Skeletal muscle satellite cell (primary cell): ENCODE data around the gene SSBP2.
"Not testable (repeated sequence)": the region's sequence is repeated elsewhere in the genome, so short reads cannot be mapped to it uniquely, and the experiment has no call there.

Experiments used
- H3K27me3 ChIP-seq: 2 replicates; pipeline ENCODE4 v1.7.0; 2013; ENCODE audit warnings: low read length; ENCODE audit not compliant: control insufficient read depth, insufficient read depth
- H3K36me3 ChIP-seq: 2 replicates; pipeline ENCODE4 v1.7.0; 2013; ENCODE audit warnings: mild to moderate bottlenecking, control low read depth, low read length; ENCODE audit not compliant: insufficient read depth
- H3K4me1 ChIP-seq: 2 replicates; pipeline ENCODE4 v1.7.0; 2013; ENCODE audit warnings: low read length; ENCODE audit not compliant: control insufficient read depth, insufficient read depth
- H3K4me2 ChIP-seq: 2 replicates; pipeline ENCODE4 v1.7.0; 2013; ENCODE audit warnings: mild to moderate bottlenecking, low read length
- H3K4me3 ChIP-seq: 2 replicates; pipeline ENCODE4 v1.7.0; 2013; ENCODE audit warnings: low read length
- H3K9ac ChIP-seq: 2 replicates; pipeline ENCODE4 v1.7.0; 2013; ENCODE audit warnings: mild to moderate bottlenecking, low read depth, low read length, moderate library complexity
- H3K9me3 ChIP-seq: replicated peaks from 2 replicates; pipeline ENCODE4 v1.7.0; 2013; ENCODE audit warnings: mild to moderate bottlenecking, control low read depth, low read length

SSBP2 gene

DNA sequence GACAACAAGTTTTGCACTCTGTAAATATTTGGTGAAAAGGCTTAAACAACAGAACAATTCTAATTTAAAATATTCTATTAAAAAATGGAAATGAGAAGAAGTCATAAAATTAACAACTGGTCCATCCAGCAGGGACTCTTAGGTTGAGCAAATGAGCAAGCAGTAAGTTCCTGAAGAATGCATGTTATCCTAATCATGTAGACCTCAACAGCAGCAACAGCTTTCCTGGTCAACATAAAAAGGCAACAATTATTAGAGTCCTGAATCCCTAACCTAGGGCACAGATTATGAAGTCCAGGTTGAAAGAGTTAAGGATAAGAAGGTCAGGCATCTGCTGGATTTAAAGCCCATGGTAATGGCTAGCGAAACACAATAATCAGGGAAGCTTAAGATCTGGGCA is 120.9 kb downstream of the SSBP2 start:
- no peak overlapping the region for H3K4me3 ChIP-seq
- H3K4me2 ChIP-seq = no peak overlapping the region
- H3K9ac ChIP-seq = no peak overlapping the region
- H3K9me3 ChIP-seq = no peaks in the 10 kb centered on the region
- H3K27me3 ChIP-seq = no peaks in the 10 kb centered on the region
- H3K4me1 ChIP-seq = peaks cover 21% of the 10 kb centered on the region
- H3K36me3 ChIP-seq = no peaks in the 10 kb centered on the region

DNA sequence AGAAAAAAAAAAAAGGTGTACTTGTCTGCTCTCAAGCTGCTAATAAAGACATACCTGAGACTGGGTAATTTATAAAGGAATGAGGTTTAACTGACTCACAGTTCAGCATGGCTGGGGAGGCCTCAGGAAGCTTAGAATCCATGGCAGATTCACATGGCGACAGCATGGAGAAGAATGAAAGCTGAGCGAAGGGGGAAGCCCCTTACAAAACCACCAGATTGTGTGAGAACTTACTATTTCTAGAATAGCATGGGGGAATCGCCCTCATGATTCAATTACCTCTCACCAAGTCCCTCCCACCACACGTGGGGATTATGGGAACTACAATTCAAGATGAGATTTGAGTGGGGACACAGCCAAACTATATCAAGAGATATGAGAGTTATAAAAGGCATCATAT is 122.8 kb downstream of the SSBP2 start:
- H3K27me3 ChIP-seq, H3K9ac ChIP-seq, H3K9me3 ChIP-seq, H3K4me2 ChIP-seq, H3K36me3 ChIP-seq, H3K4me3 ChIP-seq: not testable (repeated sequence)
- H3K4me1 ChIP-seq = peaks cover 21% of the 10 kb centered on the region

DNA sequence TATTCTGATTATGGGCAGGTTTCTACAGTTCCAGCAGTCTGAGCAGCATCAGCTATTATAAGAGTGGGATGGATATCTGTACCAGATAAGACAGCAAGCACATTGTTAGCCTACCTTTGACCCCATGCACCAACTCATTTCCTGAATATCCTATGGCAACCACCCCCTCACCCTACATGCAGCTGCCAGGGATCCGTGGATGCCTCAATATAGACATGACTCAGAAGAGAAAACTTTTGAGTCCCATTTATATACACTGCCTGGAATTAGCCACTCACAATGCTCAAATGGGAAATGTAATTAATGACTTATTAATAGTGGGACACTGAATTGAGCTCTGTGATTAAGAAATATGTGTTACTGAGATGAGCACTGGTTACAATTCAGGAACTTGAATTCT is 124.4 kb downstream of the SSBP2 start:
- peak overlapping the region; percentile 18 for H3K4me2 ChIP-seq
- H3K36me3 ChIP-seq = no peaks in the 10 kb centered on the region

DNA sequence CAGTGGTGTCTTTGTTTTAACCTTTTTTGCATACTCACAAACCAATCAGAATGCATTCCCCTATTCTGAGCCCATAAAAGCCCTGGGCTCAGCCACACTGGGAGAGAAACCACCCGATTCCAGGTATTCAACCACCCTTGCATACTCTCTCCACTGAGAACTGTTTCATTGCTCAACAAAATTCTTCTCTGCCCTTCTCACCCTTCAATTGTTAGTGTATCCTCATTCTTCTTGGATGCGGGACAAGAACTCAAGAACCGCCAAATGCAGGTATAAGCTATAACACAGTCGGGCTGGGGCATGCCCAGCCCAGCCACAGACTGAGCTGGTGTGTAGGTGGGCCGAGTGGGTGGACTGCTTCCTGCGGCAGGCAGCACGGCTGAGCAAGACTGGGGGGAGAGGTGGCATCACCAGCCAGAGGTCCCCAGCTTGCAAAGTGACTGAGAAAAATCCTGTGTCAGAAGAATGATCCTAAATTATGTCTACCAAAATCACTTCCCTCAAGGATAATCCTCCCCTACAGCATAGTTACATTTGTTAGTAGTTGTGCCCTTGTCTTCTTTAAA is 141.0 kb downstream of the SSBP2 start:
- Histone ChIP-seq H3K9me3 (no peaks in the 10 kb centered on the region), H3K27me3 (no peaks in the 10 kb centered on the region), H3K4me2 (no peak overlapping the region), H3K4me3 (no peak overlapping the region), H3K9ac (no peak overlapping the region), H3K4me1 (no peaks in the 10 kb centered on the region), H3K36me3 (no peaks in the 10 kb centered on the region)

More for the DNA sequence above, 124.4 kb downstream of the SSBP2 start:
- Histone ChIP-seq H3K9me3 (no peaks in the 10 kb centered on the region), H3K4me3 (no peak overlapping the region), H3K9ac (no peak overlapping the region), H3K27me3 (no peaks in the 10 kb centered on the region), H3K4me1 (peaks cover 21% of the 10 kb centered on the region)

DNA sequence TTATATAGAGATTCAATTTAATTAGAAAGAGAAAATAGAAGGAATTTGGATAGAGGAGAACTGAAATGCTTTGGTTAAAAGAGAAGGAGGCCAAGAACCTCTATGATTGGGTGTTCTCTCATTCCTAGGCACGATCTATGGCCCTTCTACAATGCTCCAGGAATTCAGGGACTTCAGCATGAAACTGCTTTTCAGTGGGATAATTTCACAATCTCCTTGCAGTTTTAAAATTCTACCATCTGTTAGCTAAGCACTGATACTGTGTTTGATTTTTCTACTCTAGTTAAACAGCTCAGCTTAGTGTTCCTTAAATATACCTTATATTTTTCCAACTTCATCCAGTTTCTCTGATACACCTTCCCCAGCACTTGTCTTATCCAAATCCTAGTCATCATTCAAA is 141.9 kb downstream of the SSBP2 start:
- H3K4me2 ChIP-seq = no peak overlapping the region

DNA sequence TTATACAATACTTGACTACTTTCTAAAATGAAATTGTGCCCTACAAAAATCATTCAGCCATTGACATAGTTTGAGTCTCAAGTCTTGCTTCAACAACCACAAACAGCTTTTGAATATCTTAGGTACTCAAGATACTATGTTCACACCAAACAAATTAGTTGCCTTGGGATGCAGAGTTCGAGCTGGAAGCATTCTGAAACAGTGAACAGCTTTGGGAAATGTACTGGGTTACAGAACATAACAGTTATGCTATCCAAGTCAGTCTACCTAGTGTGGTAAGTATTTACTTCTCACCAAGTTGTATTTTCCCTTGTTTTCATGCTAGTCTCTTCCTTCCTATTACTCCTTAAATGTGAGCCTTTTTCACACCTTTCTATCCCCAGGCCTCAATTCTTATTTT is 143.2 kb downstream of the SSBP2 start:
- no peak overlapping the region for H3K9ac ChIP-seq
- no peaks in the 10 kb centered on the region for H3K4me1 ChIP-seq
- H3K4me3 ChIP-seq = no peak overlapping the region
- H3K4me2 ChIP-seq = no peak overlapping the region
- no peaks in the 10 kb centered on the region for H3K27me3 ChIP-seq
- H3K9me3 ChIP-seq = no peaks in the 10 kb centered on the region
- H3K36me3 ChIP-seq = no peaks in the 10 kb centered on the region

More for the DNA sequence above, 141.9 kb downstream of the SSBP2 start:
- Histone ChIP-seq H3K27me3 (no peaks in the 10 kb centered on the region), H3K36me3 (no peaks in the 10 kb centered on the region), H3K9me3 (no peaks in the 10 kb centered on the region), H3K4me3 (no peak overlapping the region), H3K9ac (no peak overlapping the region), H3K4me1 (no peaks in the 10 kb centered on the region)

DNA sequence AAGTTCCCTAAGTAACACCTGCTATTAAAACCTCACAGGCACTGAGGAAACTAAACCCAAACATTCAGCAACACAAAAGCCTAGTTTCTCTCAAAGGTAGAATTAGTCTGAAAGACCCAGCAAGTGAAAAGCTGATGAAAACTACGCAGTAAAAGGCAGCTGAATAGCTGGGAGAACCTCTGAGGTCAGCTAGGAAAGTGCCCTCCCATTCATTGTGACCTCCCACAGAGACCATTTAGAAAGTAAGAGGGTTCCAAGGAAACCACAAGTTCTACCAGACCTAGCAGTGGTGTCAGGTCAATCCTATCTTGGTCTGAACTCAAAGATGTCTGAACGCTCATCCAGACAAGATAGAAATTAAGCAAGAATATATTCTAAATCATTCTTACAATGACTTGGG is 144.7 kb downstream of the SSBP2 start:
- no peaks in the 10 kb centered on the region for H3K9me3 ChIP-seq

DNA sequence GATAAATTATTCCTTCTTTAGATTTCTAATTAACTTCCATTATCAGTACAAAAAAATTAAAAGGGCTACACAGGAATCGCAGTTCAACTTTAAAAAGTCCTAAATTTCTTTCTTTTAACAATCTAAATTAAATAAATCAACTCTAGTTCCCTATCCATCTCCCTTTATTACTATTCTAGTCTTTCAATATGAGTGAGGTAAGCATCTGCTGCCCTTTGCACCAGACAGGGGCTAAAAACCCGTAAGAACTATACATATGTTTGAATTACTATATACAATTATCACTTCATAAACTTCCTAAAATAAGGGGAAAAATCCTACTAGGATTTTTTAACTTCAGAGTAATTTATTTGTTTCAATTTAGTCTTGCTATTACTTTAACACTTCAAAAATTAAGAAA is 145.6 kb downstream of the SSBP2 start:
- no peaks in the 10 kb centered on the region for H3K27me3 ChIP-seq
- H3K4me2 ChIP-seq = no peak overlapping the region
- no peaks in the 10 kb centered on the region for H3K9me3 ChIP-seq
- no peaks in the 10 kb centered on the region for H3K36me3 ChIP-seq
- H3K4me1 ChIP-seq = no peaks in the 10 kb centered on the region
- H3K4me3 ChIP-seq = no peak overlapping the region
- no peak overlapping the region for H3K9ac ChIP-seq

More for the DNA sequence above, 144.7 kb downstream of the SSBP2 start:
- Histone ChIP-seq H3K4me1 (no peaks in the 10 kb centered on the region), H3K4me2 (no peak overlapping the region), H3K36me3 (no peaks in the 10 kb centered on the region), H3K9ac (no peak overlapping the region), H3K27me3 (no peaks in the 10 kb centered on the region), H3K4me3 (no peak overlapping the region)

DNA sequence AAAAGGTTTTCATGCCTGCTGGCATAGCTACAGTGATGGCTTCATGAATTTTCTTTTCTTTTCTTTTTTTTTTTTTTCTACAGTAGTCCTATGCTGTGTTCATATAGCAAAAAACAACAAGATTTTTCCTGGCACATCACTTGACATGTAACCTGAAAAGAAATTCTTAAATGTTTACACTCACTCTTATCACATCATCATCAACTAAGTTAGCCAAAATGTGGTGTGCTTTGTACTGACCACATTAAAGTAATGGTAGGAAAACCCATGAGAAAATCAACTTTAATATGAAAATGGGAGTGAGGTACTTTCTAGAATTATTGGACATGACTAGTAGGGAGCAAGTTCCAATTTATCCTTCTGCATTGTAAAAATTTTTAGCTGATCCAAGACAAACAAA is 146.7 kb downstream of the SSBP2 start:
- H3K9me3 ChIP-seq = no peaks in the 10 kb centered on the region
- no peak overlapping the region for H3K4me2 ChIP-seq
- no peaks in the 10 kb centered on the region for H3K27me3 ChIP-seq
- H3K4me1 ChIP-seq = no peaks in the 10 kb centered on the region
- no peak overlapping the region for H3K9ac ChIP-seq
- H3K36me3 ChIP-seq = no peaks in the 10 kb centered on the region
- H3K4me3 ChIP-seq = no peak overlapping the region

DNA sequence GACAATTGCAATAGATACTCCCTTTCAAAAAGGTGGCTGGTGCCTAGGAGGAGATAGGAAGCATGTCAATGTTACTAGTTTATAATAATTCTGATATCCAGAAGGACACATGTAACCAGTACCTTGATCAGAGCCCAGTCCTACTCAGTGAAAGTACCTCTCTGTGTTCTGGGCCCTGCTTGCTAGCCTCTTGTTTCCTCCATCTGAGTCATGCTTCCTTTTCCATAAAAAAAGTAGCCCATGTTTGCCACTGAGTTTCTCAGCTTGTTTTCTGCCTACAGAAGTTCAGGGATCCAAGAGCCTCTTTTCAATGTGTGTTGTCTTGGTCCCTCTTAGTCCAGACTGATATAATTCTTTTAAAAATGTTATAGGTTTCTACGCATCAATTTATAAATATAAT is 149.0 kb downstream of the SSBP2 start:
- H3K36me3 ChIP-seq = no peaks in the 10 kb centered on the region
- no peaks in the 10 kb centered on the region for H3K9me3 ChIP-seq
- H3K9ac ChIP-seq = no peak overlapping the region
- no peaks in the 10 kb centered on the region for H3K27me3 ChIP-seq
- no peak overlapping the region for H3K4me3 ChIP-seq
- H3K4me2 ChIP-seq = no peak overlapping the region
- no peaks in the 10 kb centered on the region for H3K4me1 ChIP-seq

DNA sequence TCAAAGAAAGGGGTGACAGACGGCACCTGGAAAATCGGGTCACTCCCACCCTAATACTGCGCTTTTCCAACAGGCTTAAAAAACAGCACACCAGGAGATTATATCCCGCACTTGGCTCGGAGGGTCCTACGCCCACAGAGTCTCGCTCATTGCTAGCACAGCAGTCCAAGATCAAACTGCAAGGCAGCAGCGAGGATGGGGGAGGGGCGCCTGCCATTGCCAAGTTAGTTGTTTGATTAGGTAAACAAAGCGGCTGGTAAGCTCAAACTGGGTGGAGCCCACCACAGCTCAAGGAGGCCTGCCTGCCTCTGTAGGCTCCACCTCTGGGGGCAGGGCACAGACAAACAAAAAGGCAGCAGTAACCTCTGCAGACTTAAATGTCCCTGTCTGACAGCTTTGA is 158.8 kb downstream of the SSBP2 start:
- H3K27me3 ChIP-seq, H3K9me3 ChIP-seq, H3K4me1 ChIP-seq, H3K9ac ChIP-seq, H3K4me2 ChIP-seq, H3K4me3 ChIP-seq, H3K36me3 ChIP-seq: not testable (repeated sequence)

DNA sequence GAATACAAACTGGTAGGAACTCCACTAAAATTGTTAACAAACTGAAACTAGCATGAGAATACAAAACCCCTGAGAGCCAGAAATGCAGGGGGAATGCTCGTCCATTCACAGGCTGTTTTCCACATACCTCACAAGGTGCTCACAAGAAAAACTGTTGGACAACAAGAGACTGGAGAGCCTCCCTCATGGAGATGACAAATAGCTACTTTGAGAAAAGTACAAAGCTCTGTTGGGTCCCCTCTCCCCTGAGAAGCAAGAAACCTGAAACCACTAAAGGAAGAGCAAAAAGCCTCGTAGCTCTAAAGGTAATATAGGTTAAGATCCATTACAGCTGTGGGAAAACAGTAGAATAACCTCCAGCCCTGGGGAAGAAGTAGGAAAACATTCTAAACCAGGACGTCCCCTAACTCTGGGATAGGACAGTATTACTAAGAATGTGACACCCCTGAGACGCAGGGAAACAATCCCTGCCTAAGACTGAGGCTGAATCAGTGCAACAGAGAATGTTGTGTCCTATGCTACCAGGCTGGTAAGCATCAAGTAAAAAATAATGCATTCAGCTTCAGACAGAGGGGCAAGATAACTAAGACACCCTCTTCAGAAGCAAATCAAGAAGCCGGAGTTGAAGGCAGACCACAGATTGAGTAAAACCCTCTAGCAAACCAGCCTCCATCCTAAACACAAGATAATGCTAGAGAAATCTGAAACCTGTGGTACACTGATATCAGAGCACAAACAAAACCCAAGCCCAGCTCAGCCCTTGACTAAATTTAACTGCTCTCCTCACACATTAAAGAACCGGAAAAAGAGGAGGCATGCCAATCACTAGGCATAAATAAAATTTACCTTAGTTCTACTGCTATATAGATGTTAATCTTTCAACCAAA is 160.2 kb downstream of the SSBP2 start:
- Histone ChIP-seq H3K4me1 (no peaks in the 10 kb centered on the region), H3K27me3 (no peaks in the 10 kb centered on the region), H3K4me2 (no peak overlapping the region), H3K4me3 (no peak overlapping the region), H3K36me3 (no peaks in the 10 kb centered on the region), H3K9me3 (no peaks in the 10 kb centered on the region), H3K9ac (no peak overlapping the region)
